ENCODE data around the gene KNDC1.
"Not testable (repeated sequence)": the region's sequence is repeated elsewhere in the genome, so short reads cannot be mapped to it uniquely, and the experiment has no call there.

Gene KNDC1

DNA sequence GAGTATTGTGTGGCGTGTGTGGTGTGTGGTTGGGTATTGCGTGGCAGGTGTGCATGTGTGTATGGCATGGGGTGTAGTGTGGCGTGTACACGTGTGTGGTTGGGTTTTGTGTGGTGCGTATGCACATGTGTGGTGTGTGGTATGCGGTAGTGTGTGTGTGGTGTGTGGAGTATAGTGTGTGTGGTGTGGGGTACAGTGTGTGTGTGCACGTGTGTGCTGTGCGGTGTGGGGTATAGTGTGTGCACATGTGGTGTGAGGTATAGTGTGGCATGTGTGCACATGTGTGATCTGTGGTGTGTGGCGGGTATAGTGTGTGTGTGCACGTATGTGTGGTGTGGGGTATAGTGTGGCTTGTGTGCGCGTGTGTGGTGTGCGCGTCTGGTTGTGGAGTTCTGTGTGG is 49.1 kb downstream of the KNDC1 start:
- no peak for DNase-seq

DNA sequence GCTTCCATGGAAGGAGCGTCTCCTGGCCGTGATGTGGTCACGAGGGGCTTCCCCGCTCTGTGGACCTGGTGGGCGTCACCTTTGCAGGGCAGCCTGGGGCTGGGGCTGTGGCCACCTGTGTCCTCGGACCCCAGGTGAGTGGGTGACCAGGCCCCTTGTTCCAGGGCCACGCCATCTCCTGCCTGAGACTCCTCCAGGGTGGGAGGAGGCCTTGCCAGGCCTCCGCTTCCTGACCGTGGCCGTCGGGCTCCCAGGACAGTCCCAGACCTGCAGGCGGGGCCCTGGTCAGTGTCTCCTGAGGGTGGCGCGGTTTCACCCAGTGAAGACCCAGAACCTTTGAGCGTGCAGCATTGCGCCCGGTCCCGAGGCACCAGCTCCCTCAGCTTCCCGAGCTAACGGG is 49.6 kb downstream of the KNDC1 start:
- DNase-seq: no peak

DNA sequence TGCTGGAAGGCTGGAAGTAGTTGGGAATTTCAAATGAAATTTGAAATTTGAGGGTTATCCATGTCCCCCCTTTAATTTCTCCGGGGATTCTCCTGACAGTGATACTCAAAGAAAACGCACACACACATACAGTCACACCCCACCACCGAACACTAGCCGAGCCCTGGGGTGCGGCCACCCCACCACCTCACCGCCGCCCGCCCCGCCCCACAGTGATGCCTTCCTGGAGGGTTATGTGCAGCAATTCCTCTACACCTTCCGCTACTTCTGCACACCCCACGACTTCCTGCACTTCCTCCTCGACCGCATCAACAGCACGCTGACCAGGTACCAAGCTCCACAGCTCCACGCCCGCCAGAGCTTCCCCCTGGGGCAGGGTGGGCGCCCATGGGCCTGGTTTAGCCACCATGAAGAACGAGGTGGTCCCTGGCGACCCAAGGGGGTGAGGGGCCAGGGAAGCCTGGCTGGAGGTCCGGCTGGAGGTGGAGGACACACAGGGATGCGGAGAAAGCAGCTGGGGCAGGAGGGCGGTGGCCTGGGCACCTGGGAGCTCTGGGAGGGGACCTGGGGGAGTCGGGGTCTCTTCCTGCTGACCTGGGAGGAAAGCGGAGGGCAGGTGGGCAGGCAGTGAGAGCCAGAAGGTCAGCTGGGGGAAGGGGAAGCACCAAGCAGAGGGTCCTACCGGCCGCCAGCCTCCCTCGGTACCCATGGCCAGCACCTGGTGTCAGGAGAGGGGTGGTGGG is 50.5 kb downstream of the KNDC1 start:
- no peak for DNase-seq

DNA sequence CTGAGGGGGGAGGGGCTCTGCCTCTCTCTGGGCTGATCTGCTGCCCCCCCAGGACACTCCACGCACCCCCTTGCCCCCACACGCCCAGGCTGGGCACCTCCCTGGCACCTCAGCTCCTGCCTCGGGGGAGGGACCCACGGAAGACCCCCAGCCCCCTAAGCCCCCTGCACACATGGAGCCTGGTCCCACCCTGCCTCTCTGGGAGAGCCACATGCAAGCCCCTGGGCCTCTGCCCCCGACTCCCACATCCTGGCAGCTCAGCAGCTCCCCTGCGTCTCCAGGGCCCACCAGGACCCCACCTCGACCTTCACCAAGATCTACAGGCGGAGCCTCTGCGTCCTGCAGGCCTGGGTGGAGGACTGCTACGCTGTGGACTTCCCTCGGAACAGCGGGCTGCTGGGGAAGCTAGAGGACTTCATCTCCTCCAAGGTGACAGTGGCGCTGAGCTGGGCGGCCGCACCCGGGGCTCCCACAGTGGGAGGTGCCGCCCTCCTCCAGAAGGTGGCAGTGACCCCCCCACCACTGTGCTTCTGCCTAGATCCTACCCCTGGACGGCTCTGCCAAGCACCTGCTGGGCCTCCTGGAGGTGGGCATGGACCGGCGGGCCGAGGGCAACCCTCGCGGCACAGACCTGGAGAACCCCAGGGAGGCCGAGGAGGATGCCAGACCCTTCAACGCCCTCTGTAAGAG is 51.3 kb downstream of the KNDC1 start:
- no peak for DNase-seq

DNA sequence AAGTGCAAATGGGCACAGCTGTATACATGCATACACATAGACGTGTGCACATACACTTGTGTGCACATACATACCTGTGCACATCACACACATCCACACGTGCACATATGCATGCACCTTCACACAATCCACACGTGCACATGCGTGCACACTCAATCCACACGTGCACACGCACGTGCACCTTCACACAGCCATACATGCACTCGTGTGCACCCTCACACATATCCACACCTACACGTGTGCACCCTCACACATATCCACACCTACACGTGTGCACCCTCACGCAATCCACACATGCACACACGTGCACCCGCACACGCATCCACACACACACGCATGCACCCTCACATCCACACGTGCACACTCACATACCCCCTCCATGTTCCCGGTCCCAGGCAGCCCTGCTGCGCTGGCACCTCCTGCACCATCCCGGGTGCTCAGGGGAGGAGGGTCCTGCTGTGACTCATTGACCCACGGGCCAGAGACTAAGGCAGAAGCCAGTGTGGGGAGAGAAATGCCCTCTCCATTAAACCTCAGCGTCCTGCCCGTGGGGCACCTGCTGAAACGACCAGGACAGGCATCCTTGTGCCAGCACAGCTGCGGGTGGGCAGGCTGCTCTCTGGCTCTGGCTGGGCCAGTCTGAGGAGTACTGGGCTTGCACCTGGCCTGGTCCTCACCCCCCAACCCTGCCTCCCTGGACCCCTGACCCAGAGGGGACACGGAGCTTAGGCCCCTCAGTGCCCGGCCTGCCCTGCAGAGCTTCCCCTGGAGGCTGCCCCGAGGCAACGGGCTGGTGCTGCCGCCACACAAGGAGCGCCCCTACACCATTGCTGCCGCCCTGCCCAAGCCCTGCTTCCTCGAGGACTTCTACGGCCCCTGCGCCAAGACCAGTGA is 52.2 kb downstream of the KNDC1 start:
- DNase-seq: no peak

DNA sequence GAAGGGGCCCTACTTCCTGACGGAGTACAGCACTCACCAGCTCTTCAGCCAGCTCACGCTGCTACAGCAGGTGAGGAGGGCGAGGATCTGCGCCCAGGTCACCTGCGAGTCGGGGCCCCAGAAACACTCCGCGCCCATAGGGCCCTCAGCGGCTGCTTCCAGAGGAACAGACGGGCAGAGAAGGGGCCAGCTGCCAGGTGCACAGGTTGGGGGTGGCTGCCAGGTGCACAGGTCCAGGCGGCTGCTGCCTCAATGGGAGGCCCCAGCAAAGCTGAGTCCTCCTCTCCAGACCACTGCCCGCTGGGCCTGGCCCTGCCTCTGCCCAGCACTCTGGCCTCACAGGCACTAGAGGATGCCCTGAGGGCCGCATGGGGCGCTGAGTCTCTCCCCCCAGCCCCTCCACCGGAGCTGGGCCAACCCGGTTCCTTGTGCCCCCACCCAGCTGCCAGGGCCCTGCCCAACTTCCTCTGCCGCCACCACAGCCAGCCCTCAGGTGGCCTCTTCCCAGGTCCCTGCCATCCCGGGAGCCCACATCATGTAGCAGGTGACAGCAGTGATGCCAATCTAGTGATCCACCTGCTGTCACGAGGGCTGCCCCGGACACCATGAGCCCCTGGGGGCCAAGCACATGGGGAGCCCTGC is 53.0 kb downstream of the KNDC1 start:
- DNase-seq: no peak

DNA sequence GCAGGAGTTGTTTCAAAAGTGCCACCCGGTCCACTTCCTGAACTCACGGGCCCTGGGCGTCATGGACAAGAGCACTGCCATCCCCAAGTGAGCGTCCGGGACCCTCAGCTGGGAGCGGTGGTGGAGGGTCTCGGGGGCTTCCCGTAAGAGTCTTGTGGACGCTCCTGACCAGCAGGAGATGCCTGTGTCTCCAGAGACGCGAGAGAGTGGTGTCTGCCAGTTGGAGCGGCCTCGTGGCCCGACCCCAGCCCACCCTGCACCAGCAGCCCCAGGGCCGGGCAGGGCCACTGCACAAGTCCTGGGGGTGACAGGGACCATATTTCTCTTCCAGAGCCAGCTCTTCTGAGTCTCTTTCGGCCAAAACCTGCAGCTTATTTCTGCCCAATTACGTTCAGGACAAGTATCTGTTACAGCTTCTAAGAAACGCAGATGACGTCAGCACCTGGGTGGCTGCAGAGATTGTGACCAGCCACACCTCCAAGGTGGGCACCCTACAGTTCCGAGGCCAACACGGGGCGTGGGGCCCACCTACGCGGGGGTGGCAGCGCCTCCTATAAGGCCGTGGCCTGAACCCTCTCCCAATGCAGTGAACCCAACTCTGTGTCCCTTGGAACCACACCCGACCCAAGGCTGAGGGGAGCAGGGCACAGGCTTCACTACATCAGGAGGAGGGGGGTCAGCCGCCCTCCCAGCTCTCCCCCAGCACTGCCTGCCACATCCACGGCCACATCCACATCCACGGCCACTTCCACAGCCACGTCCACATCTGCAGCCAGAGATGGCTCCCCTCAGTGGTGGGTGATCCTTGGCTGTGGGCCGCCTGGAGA is 53.8 kb downstream of the KNDC1 start:
- no peak for DNase-seq

DNA sequence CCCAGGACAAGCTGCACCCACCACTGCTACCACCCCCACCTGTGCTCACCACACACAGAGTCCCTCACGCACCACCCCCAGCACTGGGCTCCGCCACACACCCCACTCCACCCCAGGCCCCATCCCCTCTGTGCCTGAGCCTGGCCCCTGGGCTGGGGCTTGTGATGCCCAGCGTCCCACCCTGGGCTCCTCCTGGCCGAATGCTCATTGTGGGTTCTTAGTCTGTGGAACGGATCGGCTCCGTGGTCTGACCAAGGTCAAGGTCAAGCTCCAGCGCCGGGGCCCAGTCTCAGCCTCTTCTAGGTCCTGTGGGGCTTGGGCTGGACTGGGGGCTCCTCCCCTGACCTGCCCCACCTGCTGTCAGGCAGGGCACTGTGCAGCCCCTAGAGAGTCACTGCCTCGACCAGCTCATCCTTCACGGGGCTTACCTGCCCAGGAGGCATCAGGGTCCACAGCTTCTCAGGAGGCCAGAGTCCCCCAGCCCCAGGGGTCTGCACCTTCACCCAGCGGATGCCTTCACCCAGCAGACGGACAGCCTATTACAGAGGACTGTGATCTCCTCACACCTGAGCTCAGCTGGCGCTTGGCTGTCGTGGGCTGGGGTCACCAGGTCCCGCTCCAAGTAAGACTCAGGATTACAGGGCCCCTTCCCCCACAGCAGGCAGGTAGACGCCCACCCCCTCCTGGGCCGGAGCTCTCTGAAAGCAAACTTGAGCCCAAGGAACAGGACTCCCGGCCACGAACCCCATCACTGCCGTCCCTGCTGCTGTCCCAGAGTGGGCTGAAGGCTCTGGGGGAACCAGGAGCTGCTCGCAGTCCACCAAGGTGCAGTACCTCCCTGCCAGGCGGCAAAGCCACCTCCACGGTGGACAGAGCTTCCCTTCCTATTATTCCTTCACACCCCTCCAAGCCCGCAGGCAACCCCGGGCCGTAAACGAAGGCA is 54.7 kb downstream of the KNDC1 start:
- no peak for DNase-seq

DNA sequence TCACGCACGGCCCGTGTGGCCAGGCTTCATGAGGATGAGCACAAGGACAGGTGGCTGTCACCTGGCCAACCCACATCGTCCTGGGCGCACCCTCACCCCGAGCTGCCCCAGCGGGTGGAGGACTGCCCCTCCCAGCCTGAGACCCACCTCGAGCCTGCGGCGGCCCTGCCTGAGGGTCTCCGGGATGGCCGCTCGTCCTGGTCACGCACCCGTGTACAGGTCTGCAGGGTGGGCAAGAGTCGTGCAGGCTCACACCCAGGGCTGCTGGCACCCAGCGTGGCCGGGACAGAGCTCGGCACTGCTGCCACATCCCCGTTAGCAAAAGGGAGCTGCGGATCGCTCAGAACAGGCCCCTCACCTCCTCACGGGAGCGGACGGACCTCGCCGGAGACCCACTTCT is 55.6 kb downstream of the KNDC1 start:
- DNase-seq: no peak

DNA sequence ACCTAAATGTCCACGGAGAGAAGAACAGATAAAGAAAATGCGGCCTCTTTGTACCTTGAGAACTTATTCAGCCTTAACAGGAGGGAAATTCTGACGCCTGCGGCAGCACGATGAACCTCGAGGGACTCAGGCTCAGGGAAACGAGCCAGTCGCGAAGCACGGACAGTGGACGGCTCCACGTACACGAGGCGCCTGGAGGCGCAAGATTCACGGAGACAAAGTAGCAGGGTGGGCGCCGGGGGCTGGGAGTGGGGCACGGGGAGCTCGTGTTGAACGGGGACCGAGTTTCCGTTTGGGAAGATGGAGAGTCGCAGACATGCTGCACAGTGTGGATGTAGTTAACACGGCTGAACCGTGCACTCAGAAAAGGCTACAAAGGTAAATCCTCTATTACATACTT is 56.8 kb downstream of the KNDC1 start:
- DNase-seq: no peak

DNA sequence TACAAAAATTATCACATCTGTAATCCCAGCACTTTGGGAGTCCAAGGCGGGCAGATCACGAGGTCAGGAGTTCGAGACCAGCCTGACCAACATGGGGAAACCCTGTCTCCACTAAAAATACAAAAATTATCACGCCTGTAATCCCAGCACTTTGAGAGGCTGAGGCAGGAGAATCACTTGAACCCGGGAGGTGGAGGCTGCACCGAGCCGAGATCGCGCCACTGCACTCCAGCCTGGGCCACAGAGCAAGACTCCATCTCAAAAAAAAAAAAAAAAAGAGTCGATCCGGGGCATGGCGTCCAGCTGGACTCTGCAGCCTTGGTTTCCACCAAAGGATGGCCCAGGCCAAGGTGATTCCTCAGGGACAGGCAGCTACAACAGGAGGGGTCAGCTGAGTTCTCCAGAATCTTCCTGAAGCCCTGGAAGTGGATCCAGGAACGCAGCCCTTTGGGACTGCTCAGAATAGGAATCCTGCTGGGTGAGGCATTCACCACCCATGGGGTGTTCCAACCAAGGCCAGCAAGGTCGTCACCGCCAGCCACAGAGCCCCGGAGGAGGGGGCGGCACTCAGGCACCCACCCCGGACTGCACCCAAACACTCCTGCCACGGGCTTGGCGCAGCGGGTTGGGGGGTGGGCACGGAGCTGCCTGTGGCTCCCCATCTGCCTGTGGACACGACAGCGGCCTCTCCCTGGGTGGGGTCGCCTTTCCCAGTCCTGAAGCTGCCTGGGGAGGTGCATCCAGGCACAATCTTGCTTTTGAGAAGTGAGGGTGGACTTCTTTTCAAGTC is 58.0 kb downstream of the KNDC1 start:
- DNase-seq: no peak

DNA sequence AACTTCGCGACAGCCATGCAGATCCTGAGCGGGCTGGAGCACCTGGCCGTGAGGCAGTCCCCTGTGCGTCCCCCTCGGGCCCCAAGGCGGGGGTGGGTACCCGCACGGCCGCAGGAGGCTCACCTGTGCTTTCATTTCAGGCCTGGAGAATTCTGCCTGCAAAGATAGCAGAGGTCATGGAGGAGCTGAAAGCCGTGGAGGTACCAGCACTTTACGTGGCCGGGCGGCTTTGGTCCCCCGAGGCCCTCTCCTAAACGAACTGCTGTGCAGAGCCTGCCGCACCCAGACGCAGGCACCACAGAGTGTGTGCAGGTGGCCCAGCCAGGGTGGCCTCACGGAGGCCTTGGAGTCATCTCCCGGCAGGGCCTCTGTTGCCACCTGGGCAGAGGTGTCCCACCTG is 58.9 kb downstream of the KNDC1 start:
- no peak for DNase-seq

DNA sequence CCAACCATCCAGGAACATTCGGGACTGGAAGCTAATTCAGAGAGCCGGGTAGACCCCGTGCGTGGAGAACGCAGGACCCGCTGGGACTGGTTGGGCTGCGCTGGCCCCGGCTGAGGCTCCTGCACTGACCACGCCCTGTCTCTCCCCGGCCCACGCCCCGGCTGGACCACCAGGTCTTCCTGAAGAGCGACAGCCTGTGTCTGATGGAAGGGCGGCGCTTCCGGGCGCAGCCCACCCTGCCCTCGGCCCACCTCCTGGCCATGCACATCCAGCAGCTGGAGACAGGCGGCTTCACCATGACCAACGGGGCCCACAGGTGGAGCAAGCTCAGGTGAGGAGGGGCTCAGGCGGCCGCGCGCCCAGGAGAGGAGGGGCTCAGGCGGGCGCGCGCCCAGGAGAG is 59.8 kb downstream of the KNDC1 start:
- DNase-seq: no peak

DNA sequence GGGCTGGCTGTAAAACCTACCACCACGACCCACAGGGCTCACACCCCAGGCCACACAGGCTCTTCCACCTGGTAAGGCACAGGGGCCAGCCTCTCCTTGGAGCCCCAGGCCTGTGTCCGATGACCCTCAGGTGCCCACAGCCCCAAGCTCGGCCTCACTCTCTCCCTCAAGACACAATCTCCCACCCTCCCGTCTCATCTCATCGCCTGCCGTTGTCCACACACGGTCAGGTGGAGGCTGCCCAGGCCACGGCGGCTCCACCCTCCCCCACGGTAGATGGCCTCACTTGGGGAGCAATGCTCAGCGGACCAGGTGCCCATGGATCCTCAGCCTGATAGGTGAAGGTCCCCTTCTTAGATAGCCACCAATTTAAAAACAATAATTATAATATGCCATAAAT is 61.3 kb downstream of the KNDC1 start:
- no peak for DNase-seq

DNA sequence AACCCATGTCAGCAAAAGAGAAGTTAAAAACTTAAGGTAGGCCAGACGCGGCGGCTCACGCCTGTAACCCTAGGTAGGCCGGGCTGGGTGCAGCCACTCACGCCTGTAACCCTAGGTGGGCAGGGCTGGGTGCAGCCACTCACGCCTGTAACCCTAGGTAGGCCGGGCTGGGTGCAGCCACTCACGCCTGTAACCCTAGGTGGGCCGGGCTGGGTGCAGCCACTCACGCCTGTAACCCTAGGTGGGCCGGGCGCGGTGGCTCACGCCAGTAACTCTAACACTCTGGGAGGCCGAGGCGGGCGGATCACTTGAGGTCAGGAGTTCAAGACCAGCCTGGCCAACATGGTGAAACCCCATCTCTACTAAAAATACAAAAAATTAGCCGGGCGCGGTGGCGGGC is 61.7 kb downstream of the KNDC1 start:
- not testable (repeated sequence) for DNase-seq

DNA sequence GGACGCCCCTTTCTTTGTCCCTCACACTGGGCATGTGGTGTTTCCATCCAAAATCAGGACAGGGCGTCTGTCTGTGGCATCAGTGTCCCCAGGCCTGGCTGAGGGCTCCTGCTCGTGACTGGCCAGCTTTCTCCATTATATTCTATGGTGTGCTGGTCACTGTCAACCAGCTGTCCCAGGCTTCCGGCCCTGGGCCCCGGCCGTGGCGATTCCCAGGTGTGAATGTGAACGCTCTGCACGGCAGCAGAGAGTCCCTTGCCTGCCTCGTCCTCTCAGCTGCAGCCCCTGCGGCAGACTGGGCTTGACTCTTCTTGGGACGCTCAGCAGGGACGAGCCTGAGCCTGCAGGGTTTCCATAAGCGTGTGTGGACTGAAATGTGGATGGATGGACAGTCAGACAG is 64.1 kb downstream of the KNDC1 start:
- no peak for DNase-seq

DNA sequence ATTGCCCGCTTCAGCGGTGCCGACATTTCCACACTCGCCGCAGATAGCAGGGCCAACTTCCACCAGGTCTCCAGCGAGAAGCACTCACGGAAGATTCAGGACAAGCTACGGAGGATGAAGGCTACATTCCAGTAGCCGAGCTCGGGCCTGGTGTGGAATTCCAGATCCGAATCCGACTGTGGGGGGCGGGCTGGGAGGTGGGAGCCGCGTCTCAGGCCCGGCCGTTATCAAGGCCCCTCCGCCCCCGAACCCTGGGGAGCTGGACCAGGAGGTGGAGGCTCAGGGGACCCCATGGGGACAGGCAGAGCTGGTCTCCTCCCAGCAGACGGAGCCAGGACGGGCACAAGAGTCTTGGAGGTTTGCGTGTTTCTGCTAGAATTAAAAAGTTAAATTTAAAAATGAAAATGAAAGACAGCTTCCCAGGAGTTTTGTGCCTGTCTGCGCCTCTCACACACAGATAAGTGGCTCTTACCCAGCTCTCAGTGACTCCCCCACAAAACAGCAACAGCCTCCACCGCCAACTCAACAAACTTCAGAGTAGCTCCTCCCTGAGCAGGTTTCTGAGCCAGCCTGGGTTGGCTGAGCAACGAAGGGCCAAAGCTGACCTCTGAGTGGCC is 64.8 kb downstream of the KNDC1 start:
- DNase-seq: no peak

DNA sequence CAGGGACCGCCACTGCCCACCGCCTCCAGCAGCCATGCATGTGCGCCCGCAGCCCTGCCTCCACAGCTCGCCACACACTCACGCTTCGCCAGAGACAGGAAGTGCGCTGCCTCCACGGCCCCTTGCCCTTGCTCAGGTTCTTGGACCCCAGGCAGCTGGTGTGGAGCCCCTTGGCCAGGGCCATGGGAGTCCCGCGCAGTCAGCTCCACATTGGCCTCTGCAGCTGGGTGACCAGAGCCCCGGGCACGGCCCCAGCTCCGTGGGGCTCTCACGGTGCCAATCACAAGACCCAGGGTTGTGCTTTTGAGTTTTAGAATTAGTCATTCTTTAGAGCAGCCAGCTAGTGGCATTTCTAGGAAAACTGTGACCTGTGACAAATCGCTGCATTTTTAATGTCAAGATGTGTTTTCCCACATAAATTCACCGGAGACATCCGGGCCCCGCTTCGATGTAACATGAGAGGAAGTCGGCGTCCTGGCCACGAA is 65.7 kb downstream of the KNDC1 start:
- no peak for DNase-seq

DNA sequence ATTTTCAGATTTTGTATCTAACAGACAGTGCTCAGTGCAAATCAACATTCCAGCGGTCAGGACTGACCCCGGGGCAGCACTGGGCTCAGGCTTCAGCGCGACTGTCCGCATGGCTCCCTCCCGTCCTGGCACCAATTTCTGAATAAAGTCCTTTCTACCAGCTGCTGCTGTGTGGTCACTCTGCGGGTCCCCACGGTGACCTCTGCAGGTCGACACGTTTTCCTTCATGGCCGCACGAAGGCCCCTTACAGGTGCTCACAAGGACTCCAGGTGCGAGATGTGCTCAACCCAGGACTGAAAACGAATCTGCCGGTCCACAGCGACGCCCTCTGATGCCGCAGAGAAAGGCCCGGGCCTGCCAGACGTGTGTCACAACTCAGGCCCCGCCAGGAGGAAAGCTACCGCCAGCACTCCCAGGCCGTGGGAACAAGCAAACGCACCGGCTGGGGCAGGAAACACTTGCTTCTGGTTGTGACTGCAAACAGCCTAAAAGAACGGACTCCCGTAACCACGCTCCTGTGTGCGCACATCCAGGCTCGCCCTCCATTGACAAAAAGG is 66.3 kb downstream of the KNDC1 start:
- DNase-seq: no peak
